IMR-90 (cell line): Measurements from ENCODE around the gene ABCC8. TPM values are rescaled to one million over a fixed set of nuclear protein-coding genes. Genes with fewer than 3 reads are reported as not detected.

Experiments used
- ATAC-seq: fragments of 200-7000 bp; cut with Tn5 transposase; 2 replicates; pipeline ENCODE4 v1.9.1; 2020; ENCODE audit warnings: low read depth, mild to moderate bottlenecking, moderate library complexity
- BruUV-seq: library from RNA; stranded (reverse); fragments of 400-500 nt; replicated peaks from 2 replicates; lab custom pipeline; 2021; lab: Mats Ljungman, UMichigan
- CTCF ChIA-PET: fragments of 300-600 bp; formaldehyde crosslinking; extraction: SDS; loops from one replicate; lab custom pipeline; 2021; ENCODE audit warnings: antibody characterized with exemption; lab: Yijun Ruan, JAX
- POLR2A ChIA-PET: fragments of 300-600 bp; sonication (Branson Sonifier 250); formaldehyde crosslinking; loops from one replicate; lab custom pipeline; 2022; ENCODE audit warnings: antibody characterized with exemption; ENCODE audit not compliant: unreplicated experiment; lab: Charles Lee
- DNase-seq: peaks from one replicate; pipeline ENCODE4 v3.0.0; 2013
- H2AFZ ChIP-seq: replicated peaks from 2 replicates; pipeline ENCODE3; 2013; ENCODE audit warnings: low read length, mild to moderate bottlenecking; ENCODE audit not compliant: poor library complexity
- H2AK5ac ChIP-seq: 2 replicates; pipeline ENCODE4 v1.6.1; 2013; ENCODE audit warnings: low read depth, low read length, inconsistent platforms
- H2AK9ac ChIP-seq: replicated peaks from 2 replicates; pipeline ENCODE3; 2013; ENCODE audit warnings: mild to moderate bottlenecking, low read depth, low read length, moderate library complexity; ENCODE audit not compliant: poor library complexity
- H2BK120ac ChIP-seq: 2 replicates; pipeline ENCODE4 v1.6.1; 2013; ENCODE audit warnings: low read depth, low read length, inconsistent platforms
- H2BK15ac ChIP-seq: 3 replicates; pipeline ENCODE4 v1.6.1; 2013; ENCODE audit warnings: low read depth, low read length, inconsistent platforms
- H2BK20ac ChIP-seq: 2 replicates; pipeline ENCODE4 v1.6.1; 2013; ENCODE audit warnings: low read depth, mild to moderate bottlenecking, inconsistent platforms, low read length, moderate library complexity
- H2BK5ac ChIP-seq: 2 replicates; pipeline ENCODE4 v1.6.1; 2013; ENCODE audit warnings: mild to moderate bottlenecking, low read depth, low read length, inconsistent platforms; ENCODE audit not compliant: poor library complexity, severe bottlenecking
- H3K14ac ChIP-seq: replicated peaks from 2 replicates; pipeline ENCODE4 v1.6.1; 2013; ENCODE audit warnings: low read depth, low read length, inconsistent platforms
- H3K18ac ChIP-seq: 2 replicates; pipeline ENCODE4 v1.6.1; 2013; ENCODE audit warnings: low read depth, low read length, control low read depth
- H3K23ac ChIP-seq: 2 replicates; pipeline ENCODE4 v1.6.1; 2013; ENCODE audit warnings: low read depth, low read length, inconsistent platforms
- H3K27ac ChIP-seq: 2 replicates; pipeline ENCODE4 v1.5.1; 2013; ENCODE audit warnings: mild to moderate bottlenecking, control low read depth, low read length; ENCODE audit not compliant: insufficient read depth
- H3K27me3 ChIP-seq: 2 replicates; pipeline ENCODE4 v1.6.1; 2013; ENCODE audit warnings: low read length; ENCODE audit not compliant: control insufficient read depth, insufficient read depth
- H3K36me3 ChIP-seq: 2 replicates; pipeline ENCODE4 v1.6.1; 2013; ENCODE audit warnings: low read length, mixed read lengths; ENCODE audit not compliant: control insufficient read depth, insufficient read depth
- H3K4ac ChIP-seq: 2 replicates; pipeline ENCODE4 v1.6.1; 2013; ENCODE audit warnings: low read depth, low read length, inconsistent platforms
- H3K4me1 ChIP-seq: 2 replicates; pipeline ENCODE4 v1.6.1; 2013; ENCODE audit warnings: low read length, mixed read lengths; ENCODE audit not compliant: control insufficient read depth, insufficient read depth
- H3K4me2 ChIP-seq: 2 replicates; pipeline ENCODE4 v1.6.1; 2013; ENCODE audit warnings: low read depth, mild to moderate bottlenecking, control low read depth, low read length, moderate library complexity
- H3K4me3 ChIP-seq: 2 replicates; pipeline ENCODE4 v1.5.1; 2013; ENCODE audit warnings: low read depth, mild to moderate bottlenecking, control low read depth, low read length, moderate library complexity; ENCODE audit not compliant: insufficient read depth
- H3K56ac ChIP-seq: 2 replicates; pipeline ENCODE4 v1.6.1; 2013; ENCODE audit warnings: low read length, inconsistent platforms; ENCODE audit not compliant: insufficient read depth; ENCODE audit errors: extremely low read depth
- H3K79me1 ChIP-seq, 2 experiments: 2 replicates each; pipeline ENCODE4 v1.6.1; 2013; ENCODE audit warnings: low read length in 2 of 2, inconsistent platforms in 1 of 2, low read depth in 1 of 2
- H3K9ac ChIP-seq: 2 replicates; pipeline ENCODE4 v1.6.1; 2013; ENCODE audit warnings: low read depth, low read length, control low read depth
- H3K9me1 ChIP-seq: 2 replicates; pipeline ENCODE4 v1.6.1; 2013; ENCODE audit warnings: low read length, inconsistent platforms; ENCODE audit not compliant: insufficient read depth
- H3K9me3 ChIP-seq: 2 replicates; pipeline ENCODE4 v1.6.1; 2013; ENCODE audit warnings: low read length; ENCODE audit not compliant: control insufficient read depth, insufficient read depth
- H4K20me1 ChIP-seq: 2 replicates; pipeline ENCODE4 v1.6.1; 2013; ENCODE audit warnings: low read length, inconsistent platforms; ENCODE audit not compliant: insufficient read depth
- H4K5ac ChIP-seq: 2 replicates; pipeline ENCODE4 v1.6.1; 2013; ENCODE audit warnings: mild to moderate bottlenecking, low read depth, low read length, control low read depth
- H4K8ac ChIP-seq, 2 experiments: 2 replicates each; pipeline ENCODE4 v1.6.1; 2013; ENCODE audit warnings: low read depth in 2 of 2, low read length in 2 of 2, control low read depth in 1 of 2, inconsistent platforms in 1 of 2
- H4K91ac ChIP-seq: 2 replicates; pipeline ENCODE4 v1.6.1; 2013; ENCODE audit warnings: low read depth, low read length, inconsistent platforms; ENCODE audit not compliant: insufficient read depth
- BHLHE40 ChIP-seq: fragments of 150-350 bp; IDR thresholded peaks from 2 replicates; pipeline ENCODE4 v1.6.1; 2016; ENCODE audit warnings: mild to moderate bottlenecking, low read depth, low read length
- CEBPB ChIP-seq: IDR thresholded peaks from 2 replicates; pipeline ENCODE4 v1.6.1; 2012; ENCODE audit warnings: low read depth, low read length, improper control_type of control experiment
- CHD1 ChIP-seq: IDR thresholded peaks from 2 replicates; pipeline ENCODE4 v1.6.1; 2012; ENCODE audit warnings: low read depth, low read length, improper control_type of control experiment
- CTCF ChIP-seq: conservative IDR thresholded peaks from 2 replicates; pipeline ENCODE4 v1.5.1; 2012; ENCODE audit warnings: mild to moderate bottlenecking, low read depth, low read length, improper control_type of control experiment
- ELK1 ChIP-seq: fragments of 150-350 bp; IDR thresholded peaks from 2 replicates; pipeline ENCODE4 v1.6.1; 2016; ENCODE audit warnings: low read depth, mild to moderate bottlenecking, low read length, moderate library complexity, borderline replicate concordance
- FOS ChIP-seq: fragments of 150-350 bp; IDR thresholded peaks from 2 replicates; pipeline ENCODE4 v1.6.1; 2016; ENCODE audit warnings: low read depth, low read length
- MAZ ChIP-seq: IDR thresholded peaks from 2 replicates; pipeline ENCODE4 v1.6.1; 2012; ENCODE audit warnings: low read depth, mild to moderate bottlenecking, low read length, improper control_type of control experiment, moderate library complexity, borderline replicate concordance
- POLR2A ChIP-seq: IDR thresholded peaks from 2 replicates; pipeline ENCODE4 v1.6.1; 2012; ENCODE audit warnings: mild to moderate bottlenecking, low read depth, low read length
- RCOR1 ChIP-seq: IDR thresholded peaks from 2 replicates; pipeline ENCODE4 v1.6.1; 2012; ENCODE audit warnings: mild to moderate bottlenecking, low read length, improper control_type of control experiment; ENCODE audit not compliant: insufficient replicate concordance
- RFX5 ChIP-seq: IDR thresholded peaks from 2 replicates; pipeline ENCODE4 v1.8.0; 2012; ENCODE audit warnings: low read depth, mild to moderate bottlenecking, low read length, moderate library complexity
- SMC3 ChIP-seq: fragments of 150-350 bp; IDR thresholded peaks from 2 replicates; pipeline ENCODE4 v1.6.1; 2016; ENCODE audit warnings: low read depth, mild to moderate bottlenecking, antibody characterized with exemption, low read length, moderate library complexity
- USF2 ChIP-seq: fragments of 150-350 bp; IDR thresholded peaks from 2 replicates; pipeline ENCODE4 v1.6.1; 2017; ENCODE audit warnings: mild to moderate bottlenecking, antibody characterized with exemption, low read length, low read depth
- WGBS, 2 experiments: methylation state at CpG; one replicate each; pipeline versions ENCODE4 v1.1.5 to v1.1.7; 2013; ENCODE audit warnings: missing lambda C conversion rate in 2 of 2; ENCODE audit not compliant: insufficient read length in 1 of 2; ENCODE audit errors: extremely low coverage in 2 of 2; 5-methylcytosine and 5-hydroxymethylcytosine counted together
- dilution Hi-C: fragments of 300-500 bp; cut with HindIII; formaldehyde crosslinking; loops from one replicate; pipeline ENCODE4 v1.14.3; 2018; ENCODE audit warnings: low sequenced_read_pairs; ENCODE audit not compliant: unreplicated experiment
- in situ Hi-C: fragments of 300-500 bp; cut with MboI; formaldehyde crosslinking; loops from 3 replicates; pipeline ENCODE4 v1.14.3; 2019; ENCODE audit warnings: low sequenced_read_pairs, inconsistent platforms, mixed read lengths
- intact Hi-C: fragments of 100-400 bp; cut with micrococcal nuclease; formaldehyde crosslinking; loops from 2 replicates; pipeline ENCODE4 v1.10.0; 2022
- polyA plus RNA-seq, 3 experiments: library from polyadenylated mRNA; depleted of rRNA; stranded (reverse); fragments of >200 nt; gene quantifications; 2 replicates each; pipeline ENCODE4 v1.2.3, GENCODE V29; 2012; ENCODE audit warnings: low replicate concordance in 1 of 3
- total RNA-seq: library from RNA; depleted of rRNA; stranded (reverse); fragments of >200 nt; gene quantifications from 2 replicates; pipeline ENCODE4 v1.2.3, GENCODE V29; 2012

The ABCC8 gene
- total and polyA plus RNA-seq, 2 of the 4 experiments (the other 2 are of a cell fraction): not detected

GRCh38 chr11:17376493-17376892 lies 100.2 kb downstream of the ABCC8 start:
- intact Hi-C loops (no loop called here), dilution Hi-C loops (no loop called here), in situ Hi-C loops (no loop called here)
- no TSS peak for BruUV-seq
- no peak overlapping the region for H2BK120ac ChIP-seq
- no peak for TF ChIP-seq SMC3
- TF ChIP-seq POLR2A: no peak
- TF ChIP-seq RCOR1: no peak
- TF ChIP-seq USF2: no peak
- TF ChIP-seq RFX5: no peak
- no peak for TF ChIP-seq BHLHE40
- TF ChIP-seq CEBPB: no peak
- no peak for TF ChIP-seq CHD1
- no peak for TF ChIP-seq FOS
- TF ChIP-seq CTCF: no peak
- no peak for TF ChIP-seq MAZ
- no peak for TF ChIP-seq ELK1
- no peak overlapping the region for H3K27ac ChIP-seq
- no peak overlapping the region for H2AK5ac ChIP-seq
- no CpG with 5 or more reads among the region's 3 CpGs for WGBS, 2 experiments
- H3K79me1 ChIP-seq: no peaks in the 10 kb centered on the region
- no peak overlapping the region for H2BK20ac ChIP-seq
- H4K5ac ChIP-seq: no peak overlapping the region
- H2AFZ ChIP-seq: no peak overlapping the region
- peaks cover 22% of the 10 kb centered on the region for H3K9me3 ChIP-seq
- H2BK15ac ChIP-seq: no peak overlapping the region
- H3K56ac ChIP-seq: no peak overlapping the region
- CTCF ChIA-PET: no interaction called here
- H4K8ac ChIP-seq: no peak overlapping the region
- ATAC-seq (no peak), DNase-seq (no peak)
- H3K14ac ChIP-seq: no peak overlapping the region
- no peaks in the 10 kb centered on the region for H3K27me3 ChIP-seq
- peaks cover 19% of the 10 kb centered on the region for H3K36me3 ChIP-seq
- H2BK5ac ChIP-seq: no peak overlapping the region
- H4K91ac ChIP-seq: no peak overlapping the region
- H3K4me2 ChIP-seq: no peak overlapping the region
- H3K4me3 ChIP-seq: no peak overlapping the region
- H3K23ac ChIP-seq: no peak overlapping the region
- POLR2A ChIA-PET: no interaction called here
- H2AK9ac ChIP-seq: no peak overlapping the region
- H3K9me1 ChIP-seq: peaks cover 8% of the 10 kb centered on the region
- peaks cover 7% of the 10 kb centered on the region for H3K4me1 ChIP-seq
- H3K4ac ChIP-seq: no peak overlapping the region
- H4K20me1 ChIP-seq: no peaks in the 10 kb centered on the region
- no peak overlapping the region for H3K9ac ChIP-seq
- H3K18ac ChIP-seq: no peak overlapping the region
